HCT116 (cell line): Measurements from ENCODE around the gene EPB41L5.

Source experiments
- CTCF ChIP-seq, 3 experiments: fragments of 200-600 bp in 1 of 3; sonication (generic) in 1 of 3; IDR thresholded peaks in 2 of 3; conservative IDR thresholded peaks in 1 of 3; 2 replicates each; pipeline ENCODE4 v1.5.1; 2012 to 2017; ENCODE audit warnings: low read depth in 2 of 3, low read length in 2 of 3, antibody characterized with exemption in 1 of 3, borderline replicate concordance in 1 of 3, control low read depth in 1 of 3, mild to moderate bottlenecking in 1 of 3, mixed read lengths in 1 of 3, mixed run types in 1 of 3, moderate library complexity in 1 of 3; ENCODE audit not compliant: insufficient read depth in 1 of 3
- JUND ChIP-seq: IDR thresholded peaks from 2 replicates; pipeline ENCODE4 v1.6.1; 2012
- POLR2A ChIP-seq: IDR thresholded peaks from 2 replicates; pipeline ENCODE4 v1.7.0; 2011; ENCODE audit warnings: borderline replicate concordance; ENCODE audit not compliant: insufficient read depth, insufficient read length; ENCODE audit errors: extremely low read depth
- TCF7L2 ChIP-seq: IDR thresholded peaks from 2 replicates; pipeline ENCODE4 v1.7.0; 2011; ENCODE audit warnings: borderline replicate concordance, inconsistent platforms; ENCODE audit not compliant: insufficient read depth, insufficient read length; ENCODE audit errors: extremely low read depth
- ZNF274 ChIP-seq: fragments of 200-500 bp; sonication (Bioruptor generic); IDR thresholded peaks from 2 replicates; pipeline ENCODE4 v1.6.1; 2014; ENCODE audit warnings: mild to moderate bottlenecking, low read depth, low read length, inconsistent platforms

DNA sequence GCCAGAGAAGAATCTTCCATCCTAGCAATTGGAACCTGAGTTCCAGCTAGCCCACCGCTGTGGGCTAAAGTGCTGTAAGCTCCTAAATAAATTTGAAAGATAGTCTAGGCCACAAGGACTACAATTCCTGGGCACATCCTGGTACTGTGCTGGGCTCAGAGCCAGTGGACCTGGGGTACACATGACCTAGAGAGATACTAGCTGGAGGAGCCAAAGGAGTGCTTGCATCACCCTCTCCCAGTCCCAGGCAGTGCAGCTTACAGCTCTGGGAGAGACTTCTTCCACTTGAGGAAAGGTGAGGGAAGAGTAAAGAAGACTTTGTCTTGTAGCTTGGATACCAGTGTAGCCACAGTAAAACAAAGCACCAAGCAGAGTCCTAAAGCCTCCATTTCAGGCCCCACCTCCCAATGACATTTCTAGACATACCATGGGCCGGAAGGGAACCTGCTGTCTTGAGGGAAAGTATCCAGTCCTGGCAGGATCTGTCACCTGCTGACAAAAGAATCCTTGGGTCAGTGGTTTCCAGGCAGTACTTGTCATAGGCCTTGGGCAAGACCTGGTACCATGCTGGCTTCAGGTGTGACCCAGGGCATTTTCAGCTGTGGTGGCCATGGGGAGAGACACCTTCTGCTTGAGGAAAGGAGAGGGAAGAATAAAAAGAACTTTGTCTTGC lies 120.8 kb downstream of the EPB41L5 start:
- TF ChIP-seq CTCF (IDR thresholded peaks at IDR 0.05 in 2 of 3, conservative IDR thresholded peaks at IDR 0.05 in 1 of 3; ENCODE audit: borderline replicate concordance in 1 of 3, insufficient read depth in 1 of 3, low read depth in 2 of 3, low read length in 2 of 3) (no peak), JUND (no peak), POLR2A (no peak), ZNF274 (no peak), TCF7L2 (no peak)
